Fibroblast of skin of scalp (primary cell): Measurements from ENCODE around the gene ADRB2.

ENCODE experiments used
- DNase-seq: peaks from one replicate; pipeline ENCODE4 v3.0.0-alpha.2; 2013

The ADRB2 gene

GRCh38 chr5:148805326-148806290, 20.8 kb upstream of the ADRB2 start:
- DNase-seq: peak; percentile 23

- no peak for DNase-seq
Measured at GRCh38 chr5:148806520-148806931, 19.9 kb upstream of the ADRB2 start.

- no peak for DNase-seq
Measured at GRCh38 chr5:148807851-148808250, 18.6 kb upstream of the ADRB2 start.

GRCh38 chr5:148808864-148809642, 17.4 kb upstream of the ADRB2 start:
- no peak for DNase-seq

GRCh38 chr5:148809781-148810524, 16.5 kb upstream of the ADRB2 start:
- DNase-seq: no peak

GRCh38 chr5:148810823-148811222, 15.6 kb upstream of the ADRB2 start:
- no peak for DNase-seq

- no peak for DNase-seq
Measured at GRCh38 chr5:148811756-148812155, 14.7 kb upstream of the ADRB2 start.

GRCh38 chr5:148815086-148815485, 11.3 kb upstream of the ADRB2 start:
- DNase-seq: no peak

GRCh38 chr5:148815578-148815977, 10.8 kb upstream of the ADRB2 start:
- no peak for DNase-seq

- no peak for DNase-seq
Measured at GRCh38 chr5:148816357-148816756, 10.1 kb upstream of the ADRB2 start.

- no peak for DNase-seq
Measured at GRCh38 chr5:148816782-148817181, 9.6 kb upstream of the ADRB2 start.

- no peak for DNase-seq
Measured at GRCh38 chr5:148817606-148818005, 8.8 kb upstream of the ADRB2 start.

GRCh38 chr5:148820461-148821395, 5.7 kb upstream of the ADRB2 start:
- DNase-seq: peak; percentile 40

- no peak for DNase-seq
Measured at GRCh38 chr5:148823871-148824270, 2.5 kb upstream of the ADRB2 start.

- DNase-seq: no peak
Measured at GRCh38 chr5:148825716-148826052, 727 bp upstream of the ADRB2 start.

GRCh38 chr5:148826739-148827070, 294 bp downstream of the ADRB2 start:
- no peak for DNase-seq

GRCh38 chr5:148827723-148828122, 1.3 kb downstream of the ADRB2 start:
- DNase-seq: no peak

GRCh38 chr5:148828511-148829247, 2.3 kb downstream of the ADRB2 start:
- DNase-seq: no peak

GRCh38 chr5:148829248-148829594, 2.8 kb downstream of the ADRB2 start:
- DNase-seq: no peak

- DNase-seq: no peak
Measured at GRCh38 chr5:148829734-148830133, 3.3 kb downstream of the ADRB2 start.

- DNase-seq: no peak
Measured at GRCh38 chr5:148830211-148830610, 3.8 kb downstream of the ADRB2 start.
